ENCODE data around the gene LDAF1. TPM values are rescaled to one million over a fixed set of nuclear protein-coding genes. Genes with fewer than 3 reads are reported as not detected.

The LDAF1 gene
- total RNA-seq, 2 experiments from 2014 or later, result 11.0 to 11.2 TPM

DNA sequence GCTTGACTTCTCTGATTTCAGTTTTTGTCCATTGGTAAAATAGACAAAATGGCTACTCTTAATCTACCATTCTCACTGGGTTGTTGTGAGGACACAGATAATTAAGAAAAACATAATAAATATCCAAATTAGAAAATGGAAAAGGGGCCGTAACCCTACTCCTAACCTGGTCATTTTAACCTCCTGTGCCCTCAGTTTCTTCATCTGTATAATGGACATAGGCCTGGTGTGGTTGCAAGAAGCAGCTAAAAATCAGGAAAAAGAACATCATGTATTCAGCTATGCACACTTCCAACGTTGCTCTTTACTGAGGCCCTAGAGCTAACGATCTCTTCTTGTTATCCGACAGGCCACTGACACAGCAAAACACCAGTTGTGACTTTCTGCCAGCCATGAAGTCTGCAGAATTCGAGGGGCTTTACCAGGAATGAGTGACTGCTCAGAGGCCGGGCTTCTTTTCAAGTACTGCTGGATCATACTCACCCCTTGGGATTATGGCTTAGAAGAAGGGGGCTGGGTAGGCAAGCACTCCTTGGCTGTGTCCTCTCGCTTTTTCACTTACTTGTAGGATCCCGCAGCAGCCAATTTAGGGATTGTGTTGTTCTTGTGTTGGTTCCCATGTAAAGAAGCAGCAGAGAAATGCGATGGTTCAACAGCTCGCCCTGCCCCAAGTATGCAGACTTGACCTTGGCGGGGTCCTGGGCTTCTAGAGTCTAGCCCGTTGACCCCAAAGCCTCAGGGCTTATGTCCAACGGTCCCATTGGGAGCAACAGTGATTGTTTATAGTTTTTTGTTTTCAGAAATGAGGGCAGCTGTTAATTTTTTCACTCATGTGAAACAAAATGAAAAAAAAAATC, 20.9 kb downstream of the LDAF1 start:
- ChIA-PET CTCF (no interaction called here), POLR2A (no interaction called here)
- H3K9me3 ChIP-seq (ENCODE audit: control insufficient read depth in 1 of 2, insufficient read depth in 1 of 2, low read length in 2 of 2), result no peaks in the 10 kb centered on the region
- Mint-ChIP-seq H3K4me3 (no peak overlapping the region), H3K27ac (no peak overlapping the region), H3K36me3 (ENCODE audit: low read depth) (peaks cover 76% of the 10 kb centered on the region), H3K27me3 (no peaks in the 10 kb centered on the region), H3K9me3 (peaks cover 3% of the 10 kb centered on the region), H3K4me1 (ENCODE audit: low read depth) (no peaks in the 10 kb centered on the region)
- TF ChIP-seq, protein P1, sequence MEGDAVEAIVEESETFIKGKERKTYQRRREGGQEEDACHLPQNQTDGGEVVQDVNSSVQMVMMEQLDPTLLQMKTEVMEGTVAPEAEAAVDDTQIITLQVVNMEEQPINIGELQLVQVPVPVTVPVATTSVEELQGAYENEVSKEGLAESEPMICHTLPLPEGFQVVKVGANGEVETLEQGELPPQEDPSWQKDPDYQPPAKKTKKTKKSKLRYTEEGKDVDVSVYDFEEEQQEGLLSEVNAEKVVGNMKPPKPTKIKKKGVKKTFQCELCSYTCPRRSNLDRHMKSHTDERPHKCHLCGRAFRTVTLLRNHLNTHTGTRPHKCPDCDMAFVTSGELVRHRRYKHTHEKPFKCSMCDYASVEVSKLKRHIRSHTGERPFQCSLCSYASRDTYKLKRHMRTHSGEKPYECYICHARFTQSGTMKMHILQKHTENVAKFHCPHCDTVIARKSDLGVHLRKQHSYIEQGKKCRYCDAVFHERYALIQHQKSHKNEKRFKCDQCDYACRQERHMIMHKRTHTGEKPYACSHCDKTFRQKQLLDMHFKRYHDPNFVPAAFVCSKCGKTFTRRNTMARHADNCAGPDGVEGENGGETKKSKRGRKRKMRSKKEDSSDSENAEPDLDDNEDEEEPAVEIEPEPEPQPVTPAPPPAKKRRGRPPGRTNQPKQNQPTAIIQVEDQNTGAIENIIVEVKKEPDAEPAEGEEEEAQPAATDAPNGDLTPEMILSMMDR (IDR thresholded peaks at IDR 0.05), result no peak
- ATAC-seq (ENCODE audit: poor library complexity), result no peak
- peaks cover 32% of the 10 kb centered on the region for H3K36me3 ChIP-seq (ENCODE audit: insufficient read depth, low read length)
- no peaks in the 10 kb centered on the region for H3K4me1 ChIP-seq (ENCODE audit: insufficient read depth, low read length)
- no peaks in the 10 kb centered on the region for H3K27me3 ChIP-seq (ENCODE audit: control insufficient read depth in 1 of 2, insufficient read depth in 2 of 2, low read length in 2 of 2)
- DNase-seq, result no peak
- no peak overlapping the region for H3K4me3 ChIP-seq (ENCODE audit: low read length)
- intact Hi-C loops (cut with DNase I, micrococcal nuclease), result no loop called here
- H3K27ac ChIP-seq (ENCODE audit: low read depth in 1 of 2, low read length in 2 of 2), result no peak overlapping the region

DNA sequence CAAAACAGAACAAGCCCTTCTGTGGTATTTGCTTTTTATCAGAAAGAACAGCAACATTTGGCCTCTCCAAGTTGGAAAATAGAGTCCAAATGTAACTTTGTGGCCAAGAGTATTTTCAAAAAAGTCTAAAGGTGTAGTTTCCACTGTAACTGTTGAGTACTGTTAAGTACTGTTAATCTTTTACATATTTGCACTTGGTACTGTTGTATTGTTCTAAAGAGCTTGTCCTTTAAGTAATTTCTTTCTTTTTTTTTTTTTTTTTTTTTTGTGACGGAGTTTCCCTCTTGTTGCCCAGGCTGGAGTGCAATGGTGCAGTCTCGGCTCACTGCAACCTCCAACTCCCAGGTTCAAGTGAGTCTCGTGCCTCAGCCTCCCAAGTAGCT, 21.5 kb downstream of the LDAF1 start:
- H3K27ac ChIP-seq (ENCODE audit: low read depth in 1 of 2, low read length in 2 of 2), result no peak overlapping the region
- no peaks in the 10 kb centered on the region for H3K27me3 Mint-ChIP-seq
- H3K4me1 Mint-ChIP-seq (ENCODE audit: low read depth), result no peaks in the 10 kb centered on the region
- H3K27ac Mint-ChIP-seq, result no peak overlapping the region
- peaks cover 70% of the 10 kb centered on the region for H3K36me3 Mint-ChIP-seq (ENCODE audit: low read depth)
- DNase-seq, result no peak
- intact Hi-C loops (cut with DNase I, micrococcal nuclease), result loop anchor here in 1 of 2 experiments (10.0 kb wide), 1 partner anchor 115 kb away; no protein-coding TSS in a partner anchor
- H3K4me1 ChIP-seq (ENCODE audit: insufficient read depth, low read length), result no peaks in the 10 kb centered on the region
- no peaks in the 10 kb centered on the region for H3K27me3 ChIP-seq (ENCODE audit: control insufficient read depth in 1 of 2, insufficient read depth in 2 of 2, low read length in 2 of 2)
- peaks cover 32% of the 10 kb centered on the region for H3K36me3 ChIP-seq (ENCODE audit: insufficient read depth, low read length)
- POLR2A ChIA-PET, result no interaction called here
- CTCF ChIA-PET, result no interaction called here
- H3K4me3 Mint-ChIP-seq, result no peak overlapping the region
- H3K4me3 ChIP-seq (ENCODE audit: low read length), result no peak overlapping the region
- no peak for ATAC-seq (ENCODE audit: poor library complexity)
- H3K9me3 ChIP-seq (ENCODE audit: control insufficient read depth in 1 of 2, insufficient read depth in 1 of 2, low read length in 2 of 2), result no peaks in the 10 kb centered on the region
- TF ChIP-seq, protein P1 (IDR thresholded peaks at IDR 0.05), result no peak
- H3K9me3 Mint-ChIP-seq, result peaks cover 3% of the 10 kb centered on the region

DNA sequence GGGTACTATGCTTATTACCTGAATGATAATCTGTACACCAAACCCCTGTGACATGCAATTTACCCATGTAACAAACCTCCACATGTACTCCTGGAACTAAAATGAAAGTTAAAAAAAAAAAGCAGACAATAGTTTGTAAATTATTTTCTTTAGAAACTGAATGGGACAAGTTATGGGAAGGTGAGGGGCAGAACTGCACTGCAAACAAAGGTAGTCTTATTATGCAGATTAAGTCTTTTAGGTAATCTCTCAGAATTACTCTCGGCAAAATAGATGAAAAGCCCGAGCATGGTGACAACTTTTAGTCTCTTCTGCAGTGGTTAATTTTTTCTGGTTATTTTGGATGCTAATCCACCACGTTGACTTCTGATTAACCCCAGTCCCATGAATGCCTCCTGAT, 25.5 kb downstream of the LDAF1 start:
- Histone ChIP-seq H3K9me3 (ENCODE audit: control insufficient read depth in 1 of 2, insufficient read depth in 1 of 2, low read length in 2 of 2) (no peaks in the 10 kb centered on the region), H3K4me3 (ENCODE audit: low read length) (no peak overlapping the region), H3K36me3 (ENCODE audit: insufficient read depth, low read length) (peaks cover 20% of the 10 kb centered on the region), H3K4me1 (ENCODE audit: insufficient read depth, low read length) (peaks cover 5% of the 10 kb centered on the region), H3K27ac (ENCODE audit: low read depth in 1 of 2, low read length in 2 of 2) (no peak overlapping the region), H3K27me3 (ENCODE audit: control insufficient read depth in 1 of 2, insufficient read depth in 2 of 2, low read length in 2 of 2) (no peaks in the 10 kb centered on the region)
- no peaks in the 10 kb centered on the region for H3K9me3 Mint-ChIP-seq
- CTCF ChIA-PET, result no interaction called here
- peaks cover 5% of the 10 kb centered on the region for H3K4me1 Mint-ChIP-seq (ENCODE audit: low read depth)
- no peak overlapping the region for H3K4me3 Mint-ChIP-seq
- H3K27me3 Mint-ChIP-seq, result peaks cover 5% of the 10 kb centered on the region
- TF ChIP-seq, protein P1 (IDR thresholded peaks at IDR 0.05), result no peak
- H3K27ac Mint-ChIP-seq, result no peak overlapping the region
- POLR2A ChIA-PET, result no interaction called here
- ATAC-seq (ENCODE audit: poor library complexity), result no peak
- no peak for DNase-seq
- H3K36me3 Mint-ChIP-seq (ENCODE audit: low read depth), result peaks cover 38% of the 10 kb centered on the region
- intact Hi-C loops (cut with DNase I, micrococcal nuclease), result loop anchor here in 1 of 2 experiments (10.0 kb wide), 1 partner anchor 111 kb away; no protein-coding TSS in a partner anchor

All from CD4-positive, alpha-beta T cell (primary cell).